Skeletal muscle satellite cell (primary cell): ENCODE data around the gene HS3ST5.
"Not testable (repeated sequence)": the region's sequence is repeated elsewhere in the genome, so short reads cannot be mapped to it uniquely, and the experiment has no call there.

ENCODE experiments used
- H3K27me3 ChIP-seq: 2 replicates; pipeline ENCODE4 v1.7.0; 2013; ENCODE audit warnings: low read length; ENCODE audit not compliant: control insufficient read depth, insufficient read depth
- H3K36me3 ChIP-seq: 2 replicates; pipeline ENCODE4 v1.7.0; 2013; ENCODE audit warnings: mild to moderate bottlenecking, control low read depth, low read length; ENCODE audit not compliant: insufficient read depth
- H3K4me1 ChIP-seq: 2 replicates; pipeline ENCODE4 v1.7.0; 2013; ENCODE audit warnings: low read length; ENCODE audit not compliant: control insufficient read depth, insufficient read depth
- H3K4me2 ChIP-seq: 2 replicates; pipeline ENCODE4 v1.7.0; 2013; ENCODE audit warnings: mild to moderate bottlenecking, low read length
- H3K4me3 ChIP-seq: 2 replicates; pipeline ENCODE4 v1.7.0; 2013; ENCODE audit warnings: low read length
- H3K9ac ChIP-seq: 2 replicates; pipeline ENCODE4 v1.7.0; 2013; ENCODE audit warnings: mild to moderate bottlenecking, low read depth, low read length, moderate library complexity
- H3K9me3 ChIP-seq: replicated peaks from 2 replicates; pipeline ENCODE4 v1.7.0; 2013; ENCODE audit warnings: mild to moderate bottlenecking, control low read depth, low read length

HS3ST5 gene

GRCh38 chr6:114160881-114161280, 181.9 kb downstream of the HS3ST5 start:
- no peak overlapping the region for H3K4me2 ChIP-seq
- no peak overlapping the region for H3K9ac ChIP-seq
- no peaks in the 10 kb centered on the region for H3K27me3 ChIP-seq
- H3K4me1 ChIP-seq = no peaks in the 10 kb centered on the region
- H3K4me3 ChIP-seq = no peak overlapping the region
- no peaks in the 10 kb centered on the region for H3K36me3 ChIP-seq
- H3K9me3 ChIP-seq = no peaks in the 10 kb centered on the region

DNA sequence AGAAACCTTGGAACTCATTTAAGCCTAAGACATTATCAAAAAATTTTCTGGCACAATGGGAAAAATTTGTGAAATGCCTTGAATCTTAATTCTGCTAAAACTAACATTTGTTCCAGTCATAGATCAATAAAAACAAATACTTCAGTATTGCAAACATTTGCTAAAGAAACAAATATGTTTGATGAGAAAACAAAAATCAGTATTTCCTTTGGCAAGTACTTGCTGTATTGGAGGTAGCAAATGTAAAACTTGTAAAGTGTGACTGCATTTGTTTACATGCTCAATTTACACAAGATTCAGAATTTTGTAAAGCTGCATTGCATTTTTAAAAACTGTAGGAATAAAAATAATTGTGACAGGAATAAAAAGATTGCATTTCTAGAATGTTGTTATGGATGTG, 183.1 kb downstream of the HS3ST5 start:
- H3K4me2 ChIP-seq = no peak overlapping the region
- H3K9me3 ChIP-seq = no peaks in the 10 kb centered on the region
- no peaks in the 10 kb centered on the region for H3K36me3 ChIP-seq

DNA sequence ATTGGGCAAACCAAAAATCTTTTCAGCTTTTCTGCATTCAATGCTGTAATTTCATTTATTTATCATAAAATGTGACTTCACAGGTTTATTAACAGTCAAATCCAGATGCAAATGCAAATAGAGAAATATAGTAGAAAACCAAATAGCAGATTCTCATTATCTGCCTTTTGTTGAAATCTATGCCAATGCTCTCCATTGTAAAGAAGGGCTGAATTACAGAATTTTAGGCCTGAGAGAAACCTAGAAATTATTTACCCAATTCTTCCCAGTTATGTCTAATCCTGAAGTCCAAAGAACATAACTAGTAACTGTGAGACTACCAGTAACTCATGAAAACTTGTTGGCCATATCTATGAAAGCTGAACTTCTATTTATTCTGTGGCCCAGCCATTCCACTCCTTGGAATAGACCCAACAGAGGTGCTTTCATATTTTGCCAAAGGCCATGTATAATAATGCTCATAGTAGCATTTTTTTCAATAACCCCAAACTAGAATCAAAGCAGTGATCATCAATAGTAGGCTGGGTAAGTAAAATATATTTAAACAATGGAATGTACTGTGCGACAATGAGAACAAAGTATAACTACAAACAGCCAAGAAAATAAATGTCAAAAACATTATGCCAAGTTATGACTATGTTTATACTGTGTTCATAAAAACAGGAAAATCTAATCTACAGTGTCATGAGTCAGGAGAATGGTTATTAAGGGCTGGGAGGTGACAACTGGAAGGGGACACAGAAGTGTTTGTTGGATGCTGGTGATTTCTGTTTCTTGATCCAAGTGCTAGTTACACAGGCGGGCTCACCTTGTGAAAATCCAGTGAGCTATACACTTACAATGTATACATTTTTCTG, 183.8 kb downstream of the HS3ST5 start:
- H3K9ac ChIP-seq = no peak overlapping the region
- H3K4me3 ChIP-seq = no peak overlapping the region
- no peaks in the 10 kb centered on the region for H3K36me3 ChIP-seq
- no peaks in the 10 kb centered on the region for H3K9me3 ChIP-seq
- no peak overlapping the region for H3K4me2 ChIP-seq
- H3K4me1 ChIP-seq = no peaks in the 10 kb centered on the region
- H3K27me3 ChIP-seq = no peaks in the 10 kb centered on the region

More for the DNA sequence above, 183.1 kb downstream of the HS3ST5 start:
- H3K4me1 ChIP-seq = no peaks in the 10 kb centered on the region
- no peak overlapping the region for H3K9ac ChIP-seq
- no peaks in the 10 kb centered on the region for H3K27me3 ChIP-seq
- no peak overlapping the region for H3K4me3 ChIP-seq

GRCh38 chr6:114158411-114158810, 184.4 kb downstream of the HS3ST5 start:
- Histone ChIP-seq H3K9ac (no peak overlapping the region), H3K4me3 (no peak overlapping the region), H3K4me1 (no peaks in the 10 kb centered on the region), H3K4me2 (no peak overlapping the region), H3K27me3 (no peaks in the 10 kb centered on the region), H3K36me3 (no peaks in the 10 kb centered on the region), H3K9me3 (no peaks in the 10 kb centered on the region)

DNA sequence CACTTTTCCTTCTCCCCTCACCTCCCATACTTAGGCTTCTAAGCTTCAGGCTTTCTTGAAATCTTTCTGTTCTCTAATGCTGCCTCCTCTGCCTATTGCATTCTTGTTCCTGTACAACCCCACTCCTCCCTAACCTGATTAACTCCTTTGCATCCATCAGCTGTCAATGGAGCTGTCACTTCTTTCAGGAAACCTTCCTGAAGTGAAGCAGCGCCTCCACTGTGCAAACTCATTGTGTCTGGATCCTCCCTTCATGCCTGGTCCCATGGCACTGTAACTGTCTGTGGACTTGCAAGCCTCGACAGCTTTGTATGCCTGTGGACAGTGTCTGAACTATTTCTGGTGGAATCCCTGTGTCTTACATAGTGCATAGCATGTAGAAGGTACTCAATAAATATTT, 185.0 kb downstream of the HS3ST5 start:
- Histone ChIP-seq H3K9me3 (no peaks in the 10 kb centered on the region), H3K4me3 (no peak overlapping the region)

DNA sequence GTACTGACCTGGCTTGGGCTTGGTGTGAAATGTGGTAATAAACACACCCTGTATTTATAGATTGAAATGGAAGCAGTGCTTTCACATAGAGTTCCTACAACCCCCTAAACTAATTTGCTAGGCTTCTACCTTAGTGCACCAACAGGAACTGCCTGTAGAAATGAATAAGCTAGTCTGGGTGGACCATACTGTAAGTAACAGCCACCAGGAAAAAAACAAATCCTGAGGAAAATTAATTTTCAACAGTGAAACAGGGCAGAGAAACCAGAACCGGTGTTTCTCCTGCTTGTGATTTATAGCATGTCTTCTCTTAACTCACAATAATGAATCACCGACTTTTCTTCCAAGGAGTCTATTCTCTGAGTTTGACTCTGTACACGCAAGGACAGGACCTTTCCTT, 187.1 kb downstream of the HS3ST5 start:
- Histone ChIP-seq H3K4me1 (no peaks in the 10 kb centered on the region), H3K27me3 (no peaks in the 10 kb centered on the region), H3K4me3 (no peak overlapping the region), H3K9me3 (no peaks in the 10 kb centered on the region), H3K36me3 (no peaks in the 10 kb centered on the region), H3K9ac (no peak overlapping the region), H3K4me2 (no peak overlapping the region)

More for the DNA sequence above, 185.0 kb downstream of the HS3ST5 start:
- H3K36me3 ChIP-seq = no peaks in the 10 kb centered on the region
- H3K27me3 ChIP-seq = no peaks in the 10 kb centered on the region
- H3K9ac ChIP-seq = no peak overlapping the region
- no peak overlapping the region for H3K4me2 ChIP-seq
- no peaks in the 10 kb centered on the region for H3K4me1 ChIP-seq

- Histone ChIP-seq H3K9ac (no peak overlapping the region), H3K36me3 (no peaks in the 10 kb centered on the region), H3K4me2 (no peak overlapping the region), H3K27me3 (no peaks in the 10 kb centered on the region), H3K4me1 (no peaks in the 10 kb centered on the region), H3K9me3 (no peaks in the 10 kb centered on the region), H3K4me3 (no peak overlapping the region)
Observed at GRCh38 chr6:114154812-114155211, 188.0 kb downstream of the HS3ST5 start.

GRCh38 chr6:114153448-114153847, 189.4 kb downstream of the HS3ST5 start:
- Histone ChIP-seq H3K9ac (no peak overlapping the region), H3K27me3 (no peaks in the 10 kb centered on the region), H3K4me2 (no peak overlapping the region), H3K36me3 (no peaks in the 10 kb centered on the region), H3K4me3 (no peak overlapping the region), H3K9me3 (no peaks in the 10 kb centered on the region), H3K4me1 (no peaks in the 10 kb centered on the region)

GRCh38 chr6:114151064-114151690, 191.6 kb downstream of the HS3ST5 start:
- no peak overlapping the region for H3K9ac ChIP-seq
- no peaks in the 10 kb centered on the region for H3K27me3 ChIP-seq
- no peak overlapping the region for H3K4me3 ChIP-seq
- H3K4me2 ChIP-seq = no peak overlapping the region
- no peaks in the 10 kb centered on the region for H3K36me3 ChIP-seq
- H3K4me1 ChIP-seq = no peaks in the 10 kb centered on the region
- H3K9me3 ChIP-seq = no peaks in the 10 kb centered on the region

- not testable (repeated sequence) for H3K4me1 ChIP-seq, H3K4me3 ChIP-seq, H3K4me2 ChIP-seq
Observed at GRCh38 chr6:114149182-114149581, 193.6 kb downstream of the HS3ST5 start.

DNA sequence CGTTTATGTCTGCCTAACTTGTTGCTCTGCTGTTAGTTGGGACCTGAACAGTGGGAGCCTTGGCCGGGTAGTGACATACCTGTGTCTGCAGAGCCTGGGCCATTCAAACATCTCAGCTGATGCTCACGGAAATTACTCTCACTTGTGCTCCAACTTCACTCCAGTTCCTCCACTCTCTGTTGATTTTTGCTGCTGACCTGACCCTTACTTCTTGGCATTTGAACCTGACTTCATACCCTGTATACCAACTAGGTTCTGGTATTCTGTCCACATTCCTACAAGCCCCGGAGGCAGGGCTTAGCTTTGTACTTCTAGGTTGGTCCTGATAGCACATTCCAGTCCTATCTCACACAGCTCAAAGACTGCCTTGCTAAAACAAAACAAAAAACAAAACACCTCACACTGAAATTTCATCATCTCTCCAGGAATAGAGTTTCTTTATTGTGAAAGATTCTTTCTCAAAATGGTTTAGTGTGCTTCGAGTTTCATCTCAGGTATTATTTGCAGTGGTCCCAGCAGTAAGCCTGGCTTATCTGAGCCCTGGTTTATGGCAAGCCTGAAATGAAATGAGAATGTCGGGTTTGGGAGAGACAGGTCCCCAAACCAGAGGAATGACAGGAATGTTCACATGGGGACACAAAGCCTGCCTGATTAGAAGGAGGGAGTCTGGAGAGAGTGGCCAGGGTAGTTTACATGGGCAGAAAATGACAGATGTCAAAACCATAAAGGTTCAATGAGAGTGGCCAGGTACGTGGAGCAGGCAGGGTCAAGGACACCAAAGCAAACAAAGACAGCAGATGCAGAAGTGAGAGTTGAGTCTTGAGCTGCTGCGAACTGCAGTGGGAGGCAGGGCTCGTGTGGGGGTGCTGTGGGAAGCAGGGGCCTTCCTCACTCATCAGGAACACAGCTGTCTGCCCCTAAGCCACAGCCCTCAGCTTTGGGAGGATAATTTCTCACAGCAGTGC, 197.7 kb downstream of the HS3ST5 start:
- peaks cover 9% of the 10 kb centered on the region for H3K4me1 ChIP-seq
- no peak overlapping the region for H3K4me3 ChIP-seq
- no peaks in the 10 kb centered on the region for H3K27me3 ChIP-seq
- no peaks in the 10 kb centered on the region for H3K9me3 ChIP-seq
- no peak overlapping the region for H3K4me2 ChIP-seq
- no peaks in the 10 kb centered on the region for H3K36me3 ChIP-seq
- no peak overlapping the region for H3K9ac ChIP-seq

More at GRCh38 chr6:114149182-114149581, 193.6 kb downstream of the HS3ST5 start:
- not testable (repeated sequence) for H3K27me3 ChIP-seq, H3K9ac ChIP-seq, H3K9me3 ChIP-seq, H3K36me3 ChIP-seq
